ENCODE results near the gene C22orf15.

Gene C22orf15

DNA sequence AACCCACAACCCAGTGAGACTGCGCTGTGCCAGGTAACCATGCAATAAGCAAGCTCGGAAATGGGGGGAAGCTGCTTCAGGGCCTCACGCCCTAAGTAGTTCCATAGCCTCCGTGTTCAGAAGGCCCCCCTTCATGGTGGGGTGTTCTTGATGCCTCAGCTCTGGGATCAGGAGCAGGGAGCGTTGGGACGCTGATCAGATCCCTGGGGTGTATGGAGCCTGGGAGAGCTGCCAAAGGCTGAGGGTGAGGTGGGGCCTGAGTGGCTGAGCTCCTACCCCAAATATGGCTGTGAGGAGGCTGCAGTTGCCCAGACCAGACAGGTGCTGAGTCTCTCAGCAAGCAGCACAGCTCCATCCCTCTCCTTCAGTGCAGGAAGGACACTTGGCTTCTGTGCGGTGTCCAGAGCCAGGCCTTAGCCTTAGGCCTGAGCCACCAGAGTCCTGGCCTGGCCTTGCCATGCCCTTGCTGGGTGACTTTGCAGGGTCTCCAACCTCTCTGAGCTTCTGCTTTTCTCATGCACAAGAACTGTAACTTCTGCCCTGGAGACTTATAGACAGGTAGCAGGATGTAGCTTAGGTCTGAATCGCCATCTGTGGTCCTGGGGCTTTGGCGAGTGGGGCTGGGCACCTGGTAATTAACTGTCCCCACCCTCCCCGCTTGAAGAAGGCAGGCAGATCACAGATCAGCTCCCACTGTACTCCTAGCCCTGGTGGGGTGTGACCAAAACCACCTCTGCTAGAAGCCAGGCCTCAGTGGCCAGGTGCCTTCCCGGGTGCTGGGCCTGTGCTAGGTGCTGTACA lies 15.2 kb downstream of the C22orf15 start:
- no peak for DNase-seq (ENCODE audit: low read depth)
- no peak overlapping the region for H3K4me3 ChIP-seq (ENCODE audit: control insufficient read depth, low read depth, low read length)

DNA sequence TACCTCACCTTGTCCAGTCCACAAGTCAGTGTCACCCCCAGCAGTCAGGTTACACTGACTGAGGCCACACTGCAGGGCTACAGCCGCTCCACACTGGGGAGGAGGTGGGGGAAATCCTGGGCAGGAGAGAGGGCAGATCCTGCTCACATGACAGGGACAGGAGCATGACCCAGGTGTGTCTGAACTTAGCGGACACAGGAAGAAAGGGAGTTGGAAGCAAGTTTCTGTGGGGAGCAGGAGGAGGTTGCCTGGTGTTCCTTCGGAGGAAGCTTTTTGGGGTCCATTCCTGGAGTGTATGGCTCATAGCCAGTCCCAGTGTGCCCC lies 15.7 kb downstream of the C22orf15 start:
- no peak for DNase-seq (ENCODE audit: low read depth)
- TF ChIP-seq, protein P1, sequence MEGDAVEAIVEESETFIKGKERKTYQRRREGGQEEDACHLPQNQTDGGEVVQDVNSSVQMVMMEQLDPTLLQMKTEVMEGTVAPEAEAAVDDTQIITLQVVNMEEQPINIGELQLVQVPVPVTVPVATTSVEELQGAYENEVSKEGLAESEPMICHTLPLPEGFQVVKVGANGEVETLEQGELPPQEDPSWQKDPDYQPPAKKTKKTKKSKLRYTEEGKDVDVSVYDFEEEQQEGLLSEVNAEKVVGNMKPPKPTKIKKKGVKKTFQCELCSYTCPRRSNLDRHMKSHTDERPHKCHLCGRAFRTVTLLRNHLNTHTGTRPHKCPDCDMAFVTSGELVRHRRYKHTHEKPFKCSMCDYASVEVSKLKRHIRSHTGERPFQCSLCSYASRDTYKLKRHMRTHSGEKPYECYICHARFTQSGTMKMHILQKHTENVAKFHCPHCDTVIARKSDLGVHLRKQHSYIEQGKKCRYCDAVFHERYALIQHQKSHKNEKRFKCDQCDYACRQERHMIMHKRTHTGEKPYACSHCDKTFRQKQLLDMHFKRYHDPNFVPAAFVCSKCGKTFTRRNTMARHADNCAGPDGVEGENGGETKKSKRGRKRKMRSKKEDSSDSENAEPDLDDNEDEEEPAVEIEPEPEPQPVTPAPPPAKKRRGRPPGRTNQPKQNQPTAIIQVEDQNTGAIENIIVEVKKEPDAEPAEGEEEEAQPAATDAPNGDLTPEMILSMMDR (IDR thresholded peaks at IDR 0.05; ENCODE audit: control insufficient read depth, insufficient read depth, low read depth, low read length, missing control alignments), result no peak
- H3K4me3 ChIP-seq (ENCODE audit: control insufficient read depth, low read depth, low read length), result no peak overlapping the region

More for the DNA sequence above, 15.2 kb downstream of the C22orf15 start:
- TF ChIP-seq, protein P1 (IDR thresholded peaks at IDR 0.05; ENCODE audit: control insufficient read depth, insufficient read depth, low read depth, low read length, missing control alignments), result no peak

GRCh38 chr22:23779083-23779482 lies 16.3 kb downstream of the C22orf15 start:
- no peak overlapping the region for H3K4me3 ChIP-seq (ENCODE audit: control insufficient read depth, low read depth, low read length)
- DNase-seq (ENCODE audit: low read depth), result no peak
- TF ChIP-seq, protein P1 (IDR thresholded peaks at IDR 0.05; ENCODE audit: control insufficient read depth, insufficient read depth, low read depth, low read length, missing control alignments), result no peak

DNA sequence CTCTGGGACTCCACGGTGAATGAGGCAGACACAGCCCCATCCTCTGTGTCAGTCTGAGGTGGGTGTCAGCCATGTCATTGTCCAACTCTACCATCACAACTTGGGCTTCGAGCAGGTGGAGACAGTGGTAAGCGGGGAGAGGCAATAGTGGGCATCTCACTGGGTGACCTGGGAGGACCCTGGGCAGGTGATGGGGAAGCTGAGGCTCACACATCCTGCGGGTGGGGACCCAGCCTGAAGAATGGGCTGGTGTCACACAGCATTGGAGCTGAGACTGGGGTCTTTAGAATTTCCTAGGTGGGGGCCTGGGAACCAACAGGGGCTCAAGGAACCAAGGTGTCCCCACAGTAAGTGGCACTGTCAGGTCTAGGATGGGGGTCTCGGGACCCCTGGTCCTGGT lies 16.9 kb downstream of the C22orf15 start:
- DNase-seq (ENCODE audit: low read depth), result no peak
- TF ChIP-seq, protein P1 (IDR thresholded peaks at IDR 0.05; ENCODE audit: control insufficient read depth, insufficient read depth, low read depth, low read length, missing control alignments), result no peak
- H3K4me3 ChIP-seq (ENCODE audit: control insufficient read depth, low read depth, low read length), result no peak overlapping the region

- DNase-seq (ENCODE audit: low read depth), result no peak
- TF ChIP-seq, protein P1 (IDR thresholded peaks at IDR 0.05; ENCODE audit: control insufficient read depth, insufficient read depth, low read depth, low read length, missing control alignments), result no peak
Measured at GRCh38 chr22:23780146-23780748, 17.5 kb downstream of the C22orf15 start.

GRCh38 chr22:23781065-23781464 lies 18.3 kb downstream of the C22orf15 start:
- TF ChIP-seq, protein P1 (IDR thresholded peaks at IDR 0.05; ENCODE audit: control insufficient read depth, insufficient read depth, low read depth, low read length, missing control alignments), result no peak
- DNase-seq (ENCODE audit: low read depth), result no peak
- H3K4me3 ChIP-seq (ENCODE audit: control insufficient read depth, low read depth, low read length), result no peak overlapping the region

More at GRCh38 chr22:23780146-23780748, 17.5 kb downstream of the C22orf15 start:
- H3K4me3 ChIP-seq (ENCODE audit: control insufficient read depth, low read depth, low read length), result no peak overlapping the region

Measured in AG09309 (cell line).